ENCODE measurements around the gene CACNA2D4.

The CACNA2D4 gene

DNA sequence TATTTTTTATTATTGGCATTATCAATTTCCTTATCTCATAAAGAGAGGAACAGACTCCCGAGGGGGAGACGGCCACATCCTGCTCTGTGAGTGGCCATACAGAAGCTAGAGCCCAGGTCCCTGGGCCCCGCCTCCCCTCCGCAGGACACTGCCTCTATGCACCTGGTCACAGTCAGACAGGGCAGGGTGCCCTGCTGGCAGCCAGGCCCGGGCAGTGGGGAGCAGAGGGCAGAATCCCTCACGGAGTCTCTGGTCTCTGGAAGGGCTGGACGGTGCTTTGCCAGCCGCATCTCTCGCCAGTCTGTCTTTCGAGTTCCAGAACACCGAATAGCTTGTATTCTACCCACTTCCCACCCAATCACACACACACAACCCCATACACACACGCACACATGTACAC is 16.4 kb upstream of the CACNA2D4 start:
- DNase-seq = no peak

DNA sequence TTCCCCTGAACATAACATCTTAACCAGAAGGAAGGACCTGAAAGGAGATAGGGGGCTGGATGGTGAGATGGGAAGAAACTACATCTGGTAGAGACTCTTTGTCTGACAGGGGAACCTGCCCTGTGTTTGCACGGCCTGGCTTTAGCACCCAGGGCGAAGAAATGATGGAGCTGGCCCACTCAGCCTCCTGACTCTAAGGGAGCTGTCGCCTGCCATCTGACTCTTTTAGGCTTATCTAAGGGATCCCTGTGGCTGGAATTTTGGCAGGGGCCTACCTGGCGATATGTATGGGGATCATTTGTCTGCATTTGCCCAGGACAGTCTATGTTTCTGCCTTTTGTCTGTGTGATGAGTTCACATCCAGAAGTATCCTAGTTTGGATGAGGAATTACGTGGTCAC is 15.6 kb upstream of the CACNA2D4 start:
- no peak for DNase-seq

DNA sequence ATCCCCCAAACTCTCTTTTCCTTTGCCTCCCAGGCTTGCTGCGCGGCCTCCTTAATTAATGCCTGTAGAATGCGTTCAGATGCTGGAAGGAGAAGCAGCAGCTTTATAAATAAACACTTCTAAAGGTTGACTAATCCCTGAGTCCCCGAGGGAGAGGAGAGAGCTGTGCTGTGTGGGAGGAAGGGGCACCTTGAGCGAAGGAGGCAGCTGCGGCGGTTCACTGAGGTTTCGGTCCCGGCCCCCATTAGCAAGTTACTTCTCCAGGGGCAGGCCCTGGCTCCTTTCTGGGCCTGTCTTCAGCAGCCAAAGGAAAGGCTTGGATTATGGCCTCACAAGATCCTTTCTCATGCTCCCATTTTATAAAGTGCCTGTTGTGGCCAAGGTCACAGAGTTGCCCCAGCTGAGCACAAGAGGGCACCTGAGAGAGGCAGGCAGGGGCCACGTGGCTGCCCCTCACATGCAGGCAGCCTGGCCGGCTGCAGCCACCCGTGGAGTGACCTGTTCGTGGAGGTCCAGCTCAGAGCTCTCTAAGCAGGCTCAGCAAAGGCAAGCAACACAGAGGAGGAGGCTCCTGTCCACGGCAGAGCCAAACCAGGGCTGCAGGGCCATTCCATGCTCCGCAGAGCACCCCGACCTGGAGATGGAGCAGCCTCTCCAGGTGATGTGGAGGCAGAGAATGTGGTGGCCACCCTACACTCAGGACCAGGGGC is 15.0 kb upstream of the CACNA2D4 start:
- DNase-seq = no peak

GRCh38 chr12:1932264-1932777 is 13.9 kb upstream of the CACNA2D4 start:
- DNase-seq = no peak

GRCh38 chr12:1931642-1932041 is 13.2 kb upstream of the CACNA2D4 start:
- no peak for DNase-seq

GRCh38 chr12:1930803-1931597 is 12.5 kb upstream of the CACNA2D4 start:
- no peak for DNase-seq

GRCh38 chr12:1929985-1930802 is 11.7 kb upstream of the CACNA2D4 start:
- DNase-seq = no peak

GRCh38 chr12:1929241-1929984 is 11.0 kb upstream of the CACNA2D4 start:
- DNase-seq = no peak

- DNase-seq = no peak
Observed at GRCh38 chr12:1928439-1929121, 10.1 kb upstream of the CACNA2D4 start.

GRCh38 chr12:1927751-1928351 is 9.4 kb upstream of the CACNA2D4 start:
- no peak for DNase-seq

DNA sequence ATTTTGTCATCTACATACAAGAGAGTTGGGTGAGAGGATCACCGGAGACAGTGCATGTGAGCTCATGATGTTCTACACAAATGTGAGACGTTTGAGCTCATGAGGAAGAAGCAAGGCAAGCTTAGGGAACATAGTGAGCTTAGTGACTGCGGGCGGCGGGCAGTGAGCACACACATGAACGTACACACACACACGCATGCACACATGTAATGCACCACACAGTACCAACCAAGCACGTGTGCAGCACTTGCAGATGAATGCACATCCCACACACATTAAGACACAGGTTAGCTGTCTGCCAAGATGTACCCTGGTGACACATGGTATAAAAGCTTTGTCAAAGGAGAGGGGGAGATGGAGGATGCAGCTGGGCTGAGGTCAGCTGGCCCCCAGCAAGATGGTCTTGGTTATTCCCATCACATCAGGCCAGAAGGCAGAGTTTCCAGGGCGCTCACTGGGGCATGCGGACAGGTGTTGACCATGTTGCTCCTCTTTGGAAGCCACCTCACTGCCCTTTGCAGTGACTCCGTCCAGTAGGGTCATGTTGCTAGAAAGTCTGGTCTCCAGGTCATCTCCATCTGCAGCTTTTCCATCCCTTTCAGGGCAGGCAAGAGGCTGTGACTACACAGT is 8.7 kb upstream of the CACNA2D4 start:
- no peak for DNase-seq

GRCh38 chr12:1926251-1926657 is 7.8 kb upstream of the CACNA2D4 start:
- no peak for DNase-seq

- DNase-seq = no peak
Observed at GRCh38 chr12:1925684-1926006, 7.2 kb upstream of the CACNA2D4 start.

GRCh38 chr12:1924996-1925683 is 6.7 kb upstream of the CACNA2D4 start:
- DNase-seq = no peak

DNA sequence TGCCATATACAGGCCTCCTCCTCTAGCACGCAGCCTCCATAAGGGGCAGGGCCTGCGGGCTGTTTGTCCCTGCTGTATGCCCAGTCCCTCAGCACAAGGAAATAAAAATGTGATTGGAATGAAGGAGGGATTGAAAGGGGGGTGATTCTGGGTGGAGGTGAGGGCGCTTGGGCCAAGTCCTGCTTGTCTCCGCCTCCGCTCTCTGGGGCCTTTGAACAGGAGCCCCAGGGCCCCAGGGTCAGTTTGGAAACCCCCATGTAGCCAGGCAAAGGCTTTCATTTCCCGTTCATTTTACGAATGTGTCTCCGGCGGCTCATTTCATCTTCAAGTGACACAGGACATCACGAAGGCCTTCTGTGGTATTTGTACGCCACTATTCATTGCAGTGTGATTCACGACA is 4.5 kb upstream of the CACNA2D4 start:
- DNase-seq = no peak

- DNase-seq = no peak
Observed at GRCh38 chr12:1922075-1922709, 3.7 kb upstream of the CACNA2D4 start.

DNA sequence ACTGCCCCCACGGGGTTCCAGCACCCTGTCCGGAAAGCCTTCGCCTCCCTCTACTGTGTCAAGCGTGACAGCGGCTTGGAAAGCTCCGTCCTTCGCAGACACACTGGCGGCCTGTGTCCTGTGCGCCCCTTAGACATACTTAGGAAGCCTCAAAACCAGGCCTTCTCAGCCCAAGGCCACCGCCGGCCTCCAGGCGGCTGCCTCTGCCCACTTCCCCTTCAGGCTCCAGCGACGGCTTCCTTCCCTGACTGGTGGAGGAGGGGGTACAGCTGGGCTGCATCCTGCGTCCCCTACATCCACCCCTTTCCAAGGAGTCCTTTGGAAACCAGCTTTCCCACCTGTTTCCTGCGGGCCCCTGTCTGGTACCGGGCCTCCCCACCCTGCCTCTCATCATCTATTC is 2.5 kb upstream of the CACNA2D4 start:
- DNase-seq = no peak

- DNase-seq = no peak
Observed at GRCh38 chr12:1920436-1920835, 2.0 kb upstream of the CACNA2D4 start.

- no peak for DNase-seq
Observed at GRCh38 chr12:1919763-1920162, 1.3 kb upstream of the CACNA2D4 start.

DNA sequence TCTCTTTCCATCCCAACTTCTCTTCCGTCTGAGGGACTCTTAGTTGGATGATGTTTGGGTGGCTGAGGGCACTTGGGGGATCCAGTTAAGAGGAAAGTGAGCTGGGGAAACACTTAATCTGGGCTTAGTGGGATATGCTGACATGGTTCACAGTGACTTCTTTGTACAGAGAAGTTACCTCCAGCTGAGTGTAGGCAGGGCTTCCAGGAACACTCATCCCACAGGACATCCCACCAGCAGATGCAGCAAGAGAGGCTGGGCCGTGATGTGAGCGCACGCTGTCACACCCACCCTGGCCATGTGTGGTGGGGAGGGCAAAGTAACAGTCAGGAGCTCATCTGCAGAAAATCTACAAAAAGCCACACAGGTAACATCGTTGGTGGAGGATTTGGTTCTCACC is 832 bp upstream of the CACNA2D4 start:
- DNase-seq = no peak
